Measurements from ENCODE around the gene HOXD4.

HOXD4 gene

GRCh38 chr2:176187899-176188773 is 36.8 kb downstream of the HOXD4 start, which contains the start of gene HOXD1:
TSS of gene HOXD1 (plus strand) at chr2:176188668. CDS start at chr2:176188802, 134 bp downstream.
- no peak for DNase-seq (ENCODE audit: low read depth, low spot score)

DNA sequence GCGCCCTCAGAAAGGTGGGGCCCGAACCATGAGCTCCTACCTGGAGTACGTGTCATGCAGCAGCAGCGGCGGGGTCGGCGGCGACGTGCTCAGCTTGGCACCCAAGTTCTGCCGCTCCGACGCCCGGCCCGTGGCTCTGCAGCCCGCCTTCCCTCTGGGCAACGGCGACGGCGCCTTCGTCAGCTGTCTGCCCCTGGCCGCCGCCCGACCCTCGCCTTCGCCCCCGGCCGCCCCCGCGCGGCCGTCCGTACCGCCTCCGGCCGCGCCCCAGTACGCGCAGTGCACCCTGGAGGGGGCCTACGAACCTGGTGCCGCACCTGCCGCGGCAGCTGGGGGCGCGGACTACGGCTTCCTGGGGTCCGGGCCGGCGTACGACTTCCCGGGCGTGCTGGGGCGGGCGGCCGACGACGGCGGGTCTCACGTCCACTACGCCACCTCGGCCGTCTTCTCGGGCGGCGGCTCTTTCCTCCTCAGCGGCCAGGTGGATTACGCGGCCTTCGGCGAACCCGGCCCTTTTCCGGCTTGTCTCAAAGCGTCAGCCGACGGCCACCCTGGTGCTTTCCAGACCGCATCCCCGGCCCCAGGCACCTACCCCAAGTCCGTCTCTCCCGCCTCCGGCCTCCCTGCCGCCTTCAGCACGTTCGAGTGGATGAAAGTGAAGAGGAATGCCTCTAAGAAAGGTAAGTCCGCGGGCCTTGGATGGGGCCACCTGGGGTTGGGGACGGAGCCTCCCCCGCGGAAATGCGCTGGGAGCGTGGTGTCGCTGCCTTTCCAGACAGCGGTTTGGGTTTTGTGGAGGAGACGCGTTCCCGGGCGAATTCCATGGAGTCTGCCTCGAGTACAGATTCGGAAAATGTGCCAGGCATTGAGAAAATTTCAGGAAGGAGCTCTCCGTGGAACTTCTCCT is 37.7 kb downstream of the HOXD4 start:
- DNase-seq (ENCODE audit: low read depth, low spot score): no peak

DNA sequence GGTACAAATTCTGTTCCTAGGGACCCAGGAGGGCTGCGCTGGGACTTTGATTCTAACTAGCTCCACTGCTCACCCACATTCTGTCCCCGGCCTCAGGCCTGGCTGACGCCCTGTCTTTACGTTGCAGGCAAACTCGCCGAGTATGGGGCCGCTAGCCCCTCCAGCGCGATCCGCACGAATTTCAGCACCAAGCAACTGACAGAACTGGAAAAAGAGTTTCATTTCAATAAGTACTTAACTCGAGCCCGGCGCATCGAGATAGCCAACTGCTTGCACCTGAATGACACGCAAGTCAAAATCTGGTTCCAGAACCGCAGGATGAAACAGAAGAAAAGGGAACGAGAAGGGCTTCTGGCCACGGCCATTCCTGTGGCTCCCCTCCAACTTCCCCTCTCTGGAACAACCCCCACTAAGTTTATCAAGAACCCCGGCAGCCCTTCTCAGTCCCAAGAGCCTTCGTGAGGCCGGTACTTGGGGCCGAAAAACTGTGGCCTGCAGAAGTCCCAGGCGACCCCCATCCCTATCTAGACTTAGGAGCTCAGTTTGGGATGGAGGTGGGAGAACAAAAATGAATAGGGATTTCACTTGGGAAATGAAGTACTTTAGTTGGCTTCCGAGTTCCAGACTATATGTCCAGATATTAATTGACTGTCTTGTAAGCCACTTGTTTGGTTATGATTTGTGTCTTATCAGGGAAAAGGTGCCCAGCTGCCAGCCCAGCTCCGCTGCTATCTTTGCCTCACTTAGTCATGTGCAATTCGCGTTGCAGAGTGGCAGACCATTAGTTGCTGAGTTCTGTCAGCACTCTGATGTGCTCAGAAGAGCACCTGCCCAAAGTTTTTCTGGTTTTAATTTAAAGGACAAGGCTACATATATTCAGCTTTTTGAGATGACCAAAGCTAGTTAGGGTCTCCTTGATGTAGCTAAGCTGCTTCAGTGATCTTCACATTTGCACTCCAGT is 38.6 kb downstream of the HOXD4 start:
- no peak for DNase-seq (ENCODE audit: low read depth, low spot score)

DNA sequence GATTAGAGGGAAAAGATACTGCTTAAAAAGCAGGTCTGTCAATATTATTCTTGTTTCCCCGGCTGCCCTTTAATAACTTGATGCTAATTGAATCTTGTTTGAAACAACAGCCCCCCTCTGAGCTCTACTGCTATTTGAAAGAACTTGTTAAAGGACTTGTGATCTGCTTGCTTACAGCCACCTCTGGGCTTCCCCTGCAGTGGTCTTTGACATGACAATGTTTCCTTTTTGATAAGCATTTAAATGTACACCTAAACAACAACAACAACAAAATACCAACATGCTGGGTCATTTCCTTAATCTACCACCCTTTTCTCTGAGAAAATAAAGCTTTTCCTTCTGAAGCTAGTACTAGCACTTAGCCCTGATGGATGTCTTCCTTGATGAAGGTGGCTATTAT is 41.0 kb downstream of the HOXD4 start:
- no peak for DNase-seq (ENCODE audit: low read depth, low spot score)

- DNase-seq (ENCODE audit: low read depth, low spot score): no peak
Observed at GRCh38 chr2:176193048-176193447, 41.7 kb downstream of the HOXD4 start.

DNA sequence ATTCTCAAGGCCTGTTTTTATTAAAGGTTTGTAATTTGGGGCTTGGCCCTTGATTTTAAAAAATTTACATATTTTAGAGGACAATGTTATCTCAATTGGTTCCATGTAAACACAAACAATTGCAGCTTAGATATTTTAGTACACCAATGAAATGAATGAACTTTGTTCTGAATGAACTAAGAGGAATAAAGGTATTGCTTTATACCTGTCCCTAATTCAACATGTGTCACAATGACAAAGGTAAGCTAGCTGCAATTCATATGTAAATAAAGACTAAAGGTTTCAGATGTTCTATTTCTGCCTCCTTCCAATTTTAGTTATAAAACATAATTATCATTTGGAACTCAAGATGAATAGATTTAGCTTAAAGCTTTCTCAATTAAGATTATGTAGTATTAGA is 48.6 kb downstream of the HOXD4 start:
- no peak for DNase-seq (ENCODE audit: low read depth, low spot score)

DNA sequence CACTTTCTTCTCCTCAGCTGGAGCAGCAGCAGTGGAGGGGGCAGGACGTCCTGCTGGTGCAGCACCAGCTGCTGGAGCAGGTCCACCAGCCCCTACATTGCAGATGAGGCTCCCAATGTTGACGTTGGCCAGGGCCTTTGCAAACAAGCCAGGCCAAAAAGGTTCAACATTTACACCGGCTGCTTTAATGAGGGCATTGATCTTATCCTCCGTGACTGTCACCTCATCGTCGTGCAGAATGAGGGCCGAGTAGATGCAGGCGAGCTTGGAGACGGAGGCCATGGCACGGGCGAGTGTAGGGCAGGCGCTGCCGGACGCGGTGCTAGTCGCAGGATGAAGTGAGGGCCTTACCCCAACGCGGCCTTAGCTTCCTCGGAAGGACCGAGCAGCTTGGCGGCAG is 49.6 kb downstream of the HOXD4 start:
- DNase-seq (ENCODE audit: low read depth, low spot score): no peak

DNA sequence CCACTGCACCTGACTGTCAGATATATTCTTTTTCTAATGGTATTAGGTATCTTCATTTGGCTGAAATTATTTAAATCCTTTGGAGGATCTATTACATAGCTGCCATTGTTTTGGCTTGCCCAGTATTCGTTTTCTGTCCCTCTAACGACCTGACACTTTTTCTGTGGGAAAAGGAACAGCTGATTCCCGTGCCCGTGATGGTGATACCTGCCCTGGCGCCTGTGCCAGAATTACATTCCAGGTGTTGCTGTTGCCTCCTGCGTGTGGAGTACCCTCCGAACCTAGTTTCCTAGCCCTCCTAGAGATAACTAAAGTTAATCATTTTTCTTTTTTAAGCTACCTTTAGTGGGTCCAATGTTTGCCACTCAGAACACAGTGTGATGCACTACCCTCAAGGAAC is 51.1 kb downstream of the HOXD4 start:
- DNase-seq (ENCODE audit: low read depth, low spot score): no peak
